ENCODE data around the gene BAX.
A peak's percentile ranks its signal among the peaks of the same experiment; 100 is the strongest.
"Not testable (repeated sequence)": the region's sequence is repeated elsewhere in the genome, so short reads cannot be mapped to it uniquely, and the experiment has no call there.

BAX gene

DNA sequence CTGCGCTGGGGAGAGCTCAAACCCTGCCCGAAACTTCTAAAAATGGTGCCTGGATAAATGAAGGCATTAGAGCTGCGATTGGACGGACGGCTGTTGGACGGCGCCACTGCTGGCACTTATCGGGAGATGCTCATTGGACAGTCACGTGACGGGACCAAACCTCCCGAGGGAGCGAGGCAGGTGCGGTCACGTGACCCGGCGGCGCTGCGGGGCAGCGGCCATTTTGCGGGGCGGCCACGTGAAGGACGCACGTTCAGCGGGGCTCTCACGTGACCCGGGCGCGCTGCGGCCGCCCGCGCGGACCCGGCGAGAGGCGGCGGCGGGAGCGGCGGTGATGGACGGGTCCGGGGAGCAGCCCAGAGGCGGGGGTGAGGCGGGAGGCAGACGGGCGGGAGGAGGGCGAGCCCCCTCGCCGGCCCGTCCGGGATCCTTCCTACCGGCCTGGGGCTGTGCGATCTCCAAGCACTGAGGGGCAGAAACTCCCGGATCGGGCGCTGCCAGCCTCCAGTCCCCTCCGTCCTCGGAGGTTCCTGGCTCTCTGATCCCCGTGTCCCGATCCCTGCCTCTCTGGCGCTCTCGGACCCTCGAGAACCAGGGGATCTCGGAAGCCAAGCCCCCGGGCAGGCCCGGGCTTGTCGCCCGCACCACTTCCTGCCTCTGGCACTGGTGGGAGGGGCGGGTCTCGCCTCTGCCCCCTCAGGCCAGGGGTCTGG, at the start of gene BAX:
TSS of gene BAX (plus strand) at position 281 of the 713 bp plus-strand sequence. CDS start at position 335, 54 bp downstream.
- DNase-seq: peak; percentile 99

DNA sequence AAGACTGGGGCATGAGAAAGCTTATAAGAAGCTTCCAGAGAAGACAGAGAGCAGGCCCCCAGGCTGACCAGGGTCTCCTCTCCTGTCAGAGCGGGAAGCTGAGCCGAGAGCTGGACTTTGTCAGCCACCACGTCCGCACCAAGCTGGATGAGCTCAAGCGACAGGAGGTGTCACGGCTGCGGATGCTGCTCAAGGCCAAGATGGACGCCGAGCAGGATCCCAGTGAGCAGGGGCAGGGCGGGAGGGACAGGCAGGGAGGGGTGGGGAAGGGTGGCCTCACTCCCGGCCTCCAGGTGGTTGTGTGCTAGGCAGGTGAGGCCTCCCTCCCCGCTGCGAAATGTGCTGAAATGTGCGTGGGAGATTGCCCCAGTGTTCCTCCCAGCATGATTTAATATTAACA, 49.0 kb upstream of the BAX start:
- DNase-seq: no peak

DNA sequence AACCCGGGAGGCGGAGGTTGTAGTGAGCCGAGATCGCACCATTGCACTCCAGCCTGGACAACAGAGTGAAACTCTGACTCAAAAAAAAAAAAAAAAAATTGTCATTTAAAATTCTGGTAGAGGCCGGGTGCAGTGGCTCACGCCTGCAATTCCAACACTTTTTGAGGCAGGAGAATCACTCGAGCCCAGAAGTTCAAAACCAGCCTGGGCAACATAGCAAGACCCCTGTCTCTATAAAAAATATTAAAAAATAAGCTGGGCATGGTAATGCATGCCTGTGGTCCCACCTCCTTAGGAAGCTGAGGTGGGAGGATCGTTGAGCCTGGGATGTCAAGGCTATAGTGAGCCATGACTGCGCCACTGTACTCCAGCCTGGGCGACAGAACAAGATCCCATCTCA, 48.4 kb upstream of the BAX start:
- DNase-seq: no peak

DNA sequence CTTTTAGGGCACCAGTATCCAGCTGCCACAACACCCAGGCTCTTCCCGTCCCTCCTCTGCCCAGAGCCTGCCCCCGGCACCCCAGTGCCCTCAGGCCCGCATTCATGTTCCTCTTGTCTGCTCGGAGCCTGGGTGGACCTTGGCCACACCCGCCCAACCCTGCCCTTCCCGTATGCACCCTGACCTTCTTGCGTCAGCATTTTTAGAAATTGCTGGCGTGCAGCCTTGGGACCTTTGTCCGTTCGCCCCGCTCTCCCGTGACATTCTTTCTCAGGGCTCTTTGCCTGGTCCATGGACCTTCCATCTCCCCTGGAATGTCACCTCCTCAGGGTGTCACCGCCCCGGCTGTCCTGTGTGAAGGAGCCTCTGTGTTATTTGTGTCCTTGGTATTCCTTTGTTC, 47.0 kb upstream of the BAX start:
- DNase-seq: no peak

DNA sequence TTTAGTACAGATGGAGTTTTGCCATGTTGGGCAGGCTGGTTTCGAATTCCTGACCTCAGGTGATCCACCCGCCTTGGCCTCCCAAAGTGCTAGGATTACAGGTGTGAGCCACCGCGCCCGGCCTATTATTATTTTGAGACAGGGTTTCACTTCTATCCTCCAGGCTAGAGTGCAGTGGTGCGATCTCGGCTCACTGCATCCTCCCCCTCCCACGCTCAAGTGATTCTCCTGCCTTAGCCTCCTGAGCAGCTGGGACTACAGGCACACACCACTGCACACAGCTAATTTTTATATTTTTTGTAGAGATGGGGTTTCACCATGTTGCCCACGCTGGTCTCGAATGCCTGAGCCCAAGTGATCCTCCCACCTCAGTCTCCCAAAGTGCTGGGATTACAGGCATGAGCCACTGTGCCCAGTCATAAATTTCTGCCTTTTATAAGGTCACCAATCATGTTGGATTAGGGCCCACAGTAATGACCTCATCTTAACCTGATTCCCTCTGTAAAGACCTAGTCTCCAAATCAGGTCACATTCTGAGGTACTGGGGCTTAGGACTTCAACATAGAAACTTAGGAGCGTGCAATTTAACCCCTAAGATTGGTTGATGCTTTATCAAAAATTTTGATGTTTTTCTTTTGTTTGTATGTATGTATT, 45.1 kb upstream of the BAX start:
- not testable (repeated sequence) for DNase-seq

DNA sequence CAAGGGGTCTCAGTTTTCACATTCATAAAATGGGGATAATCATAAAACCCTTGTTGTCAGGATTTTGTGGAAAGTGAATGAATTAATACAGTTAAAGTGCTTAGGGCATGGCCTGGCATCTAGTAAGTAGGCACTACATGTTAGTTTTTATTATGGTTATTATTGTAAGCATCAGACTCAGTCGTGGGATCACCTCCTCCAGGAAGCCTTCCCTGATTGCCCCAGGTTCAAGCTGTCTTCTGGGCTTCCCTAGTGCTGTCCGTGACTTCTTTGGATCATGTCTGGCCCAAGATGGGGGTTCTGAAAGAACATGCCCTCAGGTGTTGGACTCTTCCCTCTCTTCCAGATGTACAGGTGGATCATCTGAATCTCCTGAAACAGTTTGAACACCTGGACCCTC, 43.9 kb upstream of the BAX start:
- DNase-seq: no peak

DNA sequence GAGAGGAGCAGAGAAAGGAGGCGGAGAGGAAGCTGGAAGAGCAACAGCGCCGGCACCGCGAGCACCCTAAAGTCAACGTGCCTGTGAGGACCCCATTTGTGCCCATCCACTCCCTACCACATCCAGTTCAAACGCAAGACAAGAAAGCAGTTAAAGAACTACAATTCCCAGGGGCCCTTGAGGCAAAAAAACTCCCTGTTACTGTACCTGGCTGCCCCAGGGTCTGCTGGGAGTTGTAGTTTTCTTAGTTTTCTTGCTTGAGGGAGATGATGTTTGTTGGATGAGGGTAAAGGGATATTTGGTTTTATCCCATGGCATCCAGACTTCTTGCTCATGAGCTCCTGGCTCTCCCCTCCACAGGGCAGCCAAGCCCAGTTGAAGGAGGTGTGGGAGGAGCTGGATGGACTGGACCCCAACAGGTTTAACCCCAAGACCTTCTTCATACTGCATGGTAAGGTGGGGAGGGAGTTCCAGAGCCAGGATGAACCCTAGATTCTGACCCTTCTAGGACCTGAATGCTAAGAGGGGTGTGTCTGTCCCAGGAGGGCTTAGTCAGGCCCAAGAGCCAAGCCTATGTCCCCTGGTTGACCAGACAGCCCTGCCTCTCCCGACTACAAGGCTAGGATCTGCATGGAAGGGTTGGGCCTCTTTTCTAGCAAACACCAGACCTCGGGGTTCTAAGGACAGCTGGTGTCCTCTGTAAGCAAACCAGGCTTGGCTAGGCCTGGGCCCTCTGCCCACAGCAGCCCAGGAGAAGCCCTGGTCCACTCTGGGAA, 41.4 kb upstream of the BAX start:
- DNase-seq: peak; percentile 13

DNA sequence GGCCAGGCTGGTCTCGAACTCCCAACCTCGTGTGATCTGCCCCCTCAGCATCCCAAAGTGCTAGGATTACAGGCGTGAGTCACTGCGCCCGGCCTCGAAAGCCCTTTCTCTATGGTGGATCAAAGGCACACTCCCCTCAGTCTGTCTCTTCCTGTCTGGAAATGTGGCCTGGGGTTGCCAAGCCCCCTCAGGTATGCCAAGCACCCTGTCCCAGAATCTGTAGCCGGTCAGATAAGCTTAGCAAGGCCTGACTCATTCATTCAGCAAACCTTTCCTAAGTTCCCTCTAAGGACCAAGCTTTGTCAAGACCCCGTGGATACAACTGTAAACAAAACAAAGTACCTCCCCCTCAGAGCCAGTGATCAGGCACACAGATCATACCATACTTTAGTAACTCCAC, 40.5 kb upstream of the BAX start:
- DNase-seq: no peak

DNA sequence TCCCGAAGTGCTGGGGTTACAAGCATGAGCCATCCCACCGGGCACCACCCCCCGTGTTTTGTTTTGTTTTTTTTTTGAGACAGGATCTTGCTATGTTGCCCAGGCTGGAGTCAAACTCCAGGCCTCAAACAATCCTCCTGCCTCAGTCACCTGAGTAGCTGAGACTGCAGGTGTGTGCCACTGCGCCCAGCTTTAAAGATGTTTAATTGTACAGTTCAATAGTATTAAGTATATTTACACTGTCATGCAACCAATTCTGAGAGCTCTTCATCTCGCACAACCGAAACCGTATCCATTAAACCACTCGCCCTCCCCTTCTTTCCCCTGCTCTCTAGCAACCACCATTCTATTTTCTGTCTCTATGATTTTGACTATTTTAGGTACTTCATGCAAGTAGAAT, 38.9 kb upstream of the BAX start:
- DNase-seq: no peak

DNA sequence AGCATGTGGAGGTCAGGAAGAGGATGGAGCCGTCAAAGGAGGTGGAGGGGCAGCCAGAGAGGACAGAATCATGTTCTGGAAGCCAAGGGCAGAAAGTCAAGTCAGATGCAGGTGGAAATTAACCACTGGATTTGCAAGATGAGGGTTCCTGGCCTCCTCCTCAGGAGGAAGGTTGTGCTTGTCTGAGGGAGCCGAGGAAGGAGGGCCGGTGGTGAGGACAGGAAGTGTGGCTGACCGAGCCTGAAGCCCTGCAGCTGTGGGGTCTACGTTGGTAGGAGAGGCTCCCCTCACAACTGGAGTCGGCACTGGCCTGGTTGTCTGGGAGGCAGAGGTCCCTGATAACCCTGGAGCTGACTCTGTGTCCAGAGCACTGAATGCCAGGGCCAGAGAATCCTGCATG, 36.6 kb upstream of the BAX start:
- DNase-seq: no peak

DNA sequence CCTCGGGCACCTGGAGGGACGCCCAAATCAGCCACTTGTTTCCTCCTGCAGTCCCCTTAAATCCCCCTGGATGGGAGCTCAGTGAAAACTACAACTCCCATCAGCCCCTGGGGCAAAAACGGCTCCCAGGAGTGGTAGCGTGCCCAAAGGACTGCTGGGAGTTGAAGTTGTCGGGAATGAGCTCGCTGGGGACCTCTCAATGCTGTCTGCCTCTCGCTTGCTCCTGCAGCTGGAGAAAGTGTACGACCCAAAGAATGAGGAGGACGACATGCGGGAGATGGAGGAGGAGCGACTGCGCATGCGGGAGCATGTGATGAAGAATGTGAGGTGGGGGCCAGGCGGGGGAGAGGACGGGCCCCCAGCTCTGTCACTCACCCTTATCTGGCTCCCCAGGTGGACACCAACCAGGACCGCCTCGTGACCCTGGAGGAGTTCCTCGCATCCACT, 35.9 kb upstream of the BAX start:
- DNase-seq: peak; percentile 26

DNA sequence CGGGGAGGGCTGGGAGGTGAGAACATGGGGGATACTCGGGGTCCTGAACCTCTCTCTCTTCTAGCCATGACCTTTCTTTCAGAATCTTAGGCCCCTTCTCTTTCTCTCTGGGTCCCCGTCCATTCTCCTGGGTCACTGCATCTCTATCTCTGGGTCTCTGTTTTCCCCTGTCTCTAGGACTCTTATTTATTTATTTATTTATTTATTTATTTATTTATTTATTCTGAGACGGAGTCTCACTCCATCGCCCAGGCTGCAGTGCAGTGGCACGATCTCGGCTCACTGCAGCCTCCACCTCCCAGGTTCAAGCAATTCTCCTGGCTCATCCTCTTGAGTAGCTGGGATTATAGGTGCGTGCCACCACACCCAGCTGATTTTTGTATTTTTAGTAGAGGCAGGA, 35.4 kb upstream of the BAX start:
- DNase-seq: not testable (repeated sequence)

DNA sequence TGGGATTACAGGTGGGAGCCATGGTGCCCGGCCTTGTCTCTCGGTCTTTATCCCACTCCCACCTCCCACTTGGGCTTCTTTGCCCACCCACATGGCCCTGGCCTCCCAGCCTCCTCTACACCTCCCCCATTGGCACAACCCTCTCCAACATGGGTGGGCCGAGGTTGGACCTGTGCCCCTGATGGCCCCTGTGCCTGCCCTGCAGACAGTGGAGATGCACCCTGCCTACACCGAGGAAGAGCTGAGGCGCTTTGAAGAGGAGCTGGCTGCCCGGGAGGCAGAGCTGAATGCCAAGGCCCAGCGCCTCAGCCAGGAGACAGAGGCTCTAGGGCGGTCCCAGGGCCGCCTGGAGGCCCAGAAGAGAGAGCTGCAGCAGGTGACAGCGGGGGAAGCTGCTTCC, 33.7 kb upstream of the BAX start:
- no peak for DNase-seq

DNA sequence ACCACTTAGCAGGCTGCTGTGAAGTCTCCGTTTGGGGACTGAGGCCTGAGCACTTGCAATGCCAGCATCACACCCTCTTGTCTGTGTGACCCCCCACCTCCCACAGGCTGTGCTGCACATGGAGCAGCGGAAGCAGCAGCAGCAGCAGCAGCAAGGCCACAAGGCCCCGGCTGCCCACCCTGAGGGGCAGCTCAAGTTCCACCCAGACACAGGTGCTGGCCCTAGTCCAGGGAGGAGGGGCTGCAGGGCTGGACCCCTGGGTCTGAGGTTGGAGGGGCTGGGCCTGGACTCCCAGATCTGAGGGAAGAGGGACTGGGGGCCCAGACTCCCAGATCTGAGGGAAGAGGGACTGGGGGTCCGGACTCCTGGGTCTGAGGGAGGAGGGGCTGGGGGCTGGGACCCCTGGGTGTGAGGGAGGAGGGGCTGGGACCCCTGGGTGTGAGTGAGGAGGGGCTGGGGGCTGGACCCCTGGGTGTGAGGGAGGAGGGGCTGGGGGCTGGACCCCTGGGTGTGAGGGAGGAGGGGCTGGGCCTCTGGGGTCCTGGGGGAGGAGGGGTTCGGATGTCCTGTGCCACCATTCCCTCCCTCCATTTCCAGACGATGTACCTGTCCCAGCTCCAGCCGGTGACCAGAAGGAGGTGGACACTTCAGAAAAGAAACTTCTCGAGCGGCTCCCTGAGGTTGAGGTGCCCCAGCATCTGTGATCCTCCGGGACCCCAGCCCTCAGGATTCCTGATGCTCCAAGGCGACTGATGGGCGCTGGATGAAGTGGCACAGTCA, 32.8 kb upstream of the BAX start:
- no peak for DNase-seq

DNA sequence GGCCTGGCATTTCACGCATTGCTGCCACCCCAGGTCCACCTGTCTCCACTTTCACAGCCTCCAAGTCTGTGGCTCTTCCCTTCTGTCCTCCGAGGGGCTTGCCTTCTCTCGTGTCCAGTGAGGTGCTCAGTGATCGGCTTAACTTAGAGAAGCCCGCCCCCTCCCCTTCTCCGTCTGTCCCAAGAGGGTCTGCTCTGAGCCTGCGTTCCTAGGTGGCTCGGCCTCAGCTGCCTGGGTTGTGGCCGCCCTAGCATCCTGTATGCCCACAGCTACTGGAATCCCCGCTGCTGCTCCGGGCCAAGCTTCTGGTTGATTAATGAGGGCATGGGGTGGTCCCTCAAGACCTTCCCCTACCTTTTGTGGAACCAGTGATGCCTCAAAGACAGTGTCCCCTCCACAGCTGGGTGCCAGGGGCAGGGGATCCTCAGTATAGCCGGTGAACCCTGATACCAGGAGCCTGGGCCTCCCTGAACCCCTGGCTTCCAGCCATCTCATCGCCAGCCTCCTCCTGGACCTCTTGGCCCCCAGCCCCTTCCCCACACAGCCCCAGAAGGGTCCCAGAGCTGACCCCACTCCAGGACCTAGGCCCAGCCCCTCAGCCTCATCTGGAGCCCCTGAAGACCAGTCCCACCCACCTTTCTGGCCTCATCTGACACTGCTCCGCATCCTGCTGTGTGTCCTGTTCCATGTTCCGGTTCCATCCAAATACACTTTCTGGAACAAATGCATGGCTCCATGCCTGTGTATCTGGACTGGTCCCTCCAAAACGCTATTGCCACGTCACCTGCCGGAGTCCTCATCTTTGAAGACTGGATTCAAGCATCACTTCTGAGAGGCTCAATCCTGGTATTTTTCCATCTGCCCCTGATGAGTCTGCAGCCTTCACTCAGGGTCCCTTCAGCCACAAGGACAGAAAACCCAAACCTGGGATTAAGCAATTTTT, 31.9 kb upstream of the BAX start:
- DNase-seq: no peak

DNA sequence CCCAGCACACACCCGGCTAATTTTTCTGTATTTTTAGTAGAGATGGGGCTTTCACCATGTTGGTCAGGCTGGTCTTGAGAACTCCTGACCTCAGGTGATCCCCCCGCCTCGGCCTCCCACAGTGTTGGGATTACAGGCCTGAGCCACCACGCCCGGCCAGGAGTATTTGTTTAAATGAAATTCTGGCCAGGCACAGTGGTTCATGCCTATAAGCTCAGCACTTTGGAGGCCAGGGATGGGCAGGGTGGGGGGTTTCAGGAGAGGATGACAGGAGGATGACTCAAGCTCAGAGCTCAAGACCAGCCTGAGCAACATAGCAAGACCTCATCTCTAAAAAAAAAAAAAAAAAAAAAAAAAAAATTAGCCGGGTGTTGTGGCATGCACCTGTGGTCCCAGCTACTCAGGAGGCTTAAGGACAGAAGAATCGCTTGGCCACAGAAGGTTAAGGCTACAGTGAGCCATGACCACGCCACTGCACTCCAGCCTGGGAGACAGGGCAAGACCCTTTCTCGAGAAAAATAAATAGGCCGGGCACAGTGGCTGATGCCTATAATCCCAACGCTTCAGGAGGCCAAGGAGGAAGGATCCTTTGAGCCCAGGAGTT, 29.3 kb upstream of the BAX start:
- peak; percentile 13 for DNase-seq

DNA sequence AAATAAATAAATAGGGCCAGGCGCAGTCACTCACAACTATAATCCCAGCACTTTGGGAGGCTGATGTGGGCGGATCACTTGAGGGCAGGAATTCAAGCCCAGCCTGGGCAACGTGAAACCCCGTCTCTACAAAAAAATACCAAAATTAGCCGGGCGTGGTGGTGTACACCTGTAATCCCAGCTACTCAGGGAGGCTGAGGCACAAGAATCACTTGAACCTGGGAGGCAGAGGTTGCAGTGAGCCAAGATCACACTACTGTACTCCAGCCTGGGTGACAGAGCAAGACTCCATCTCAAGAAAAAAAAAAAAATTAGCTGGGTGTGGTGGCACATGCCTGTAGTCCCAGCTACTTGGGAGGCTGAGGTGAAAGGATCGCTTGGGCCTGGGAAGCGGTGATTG, 28.8 kb upstream of the BAX start:
- DNase-seq: not testable (repeated sequence)

DNA sequence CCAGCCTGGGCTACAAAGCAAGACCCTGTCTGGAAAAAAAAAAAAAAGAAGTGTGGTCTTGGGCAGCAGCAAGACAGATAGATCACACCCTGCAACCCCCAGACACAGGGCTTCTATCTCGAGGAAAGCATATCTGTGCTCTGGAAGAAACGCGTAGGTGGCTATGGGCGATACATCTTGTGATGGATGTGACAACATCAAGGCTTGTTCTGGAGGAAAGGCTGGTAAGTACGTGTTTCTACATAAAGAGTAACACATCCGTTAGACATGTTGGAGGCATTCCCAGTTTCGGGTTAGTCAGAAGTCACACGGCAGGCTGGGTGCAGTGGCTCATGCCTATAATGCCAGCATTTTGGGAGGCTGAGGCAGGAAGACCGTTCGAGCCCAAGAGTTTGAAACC, 27.8 kb upstream of the BAX start:
- DNase-seq: peak; percentile 52

DNA sequence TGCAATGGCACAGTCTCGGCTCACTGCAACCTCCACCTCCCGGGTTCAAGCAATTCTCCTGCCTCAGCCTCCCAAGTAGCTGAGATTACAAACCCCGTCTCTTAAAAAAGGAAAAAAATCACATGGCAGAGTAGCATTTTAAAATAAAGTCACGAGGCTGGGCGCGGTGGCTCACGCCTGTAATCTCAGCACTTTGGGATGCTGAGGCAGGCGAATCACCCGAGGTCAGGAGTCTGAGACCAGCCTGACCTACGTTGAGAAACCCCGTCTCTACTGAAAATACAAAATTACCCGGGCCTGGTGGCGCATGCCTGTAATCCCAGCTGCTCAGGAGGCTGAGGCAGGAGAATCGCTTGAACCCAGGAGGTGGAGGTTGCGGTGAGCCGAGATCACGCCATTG, 27.0 kb upstream of the BAX start:
- not testable (repeated sequence) for DNase-seq

DNA sequence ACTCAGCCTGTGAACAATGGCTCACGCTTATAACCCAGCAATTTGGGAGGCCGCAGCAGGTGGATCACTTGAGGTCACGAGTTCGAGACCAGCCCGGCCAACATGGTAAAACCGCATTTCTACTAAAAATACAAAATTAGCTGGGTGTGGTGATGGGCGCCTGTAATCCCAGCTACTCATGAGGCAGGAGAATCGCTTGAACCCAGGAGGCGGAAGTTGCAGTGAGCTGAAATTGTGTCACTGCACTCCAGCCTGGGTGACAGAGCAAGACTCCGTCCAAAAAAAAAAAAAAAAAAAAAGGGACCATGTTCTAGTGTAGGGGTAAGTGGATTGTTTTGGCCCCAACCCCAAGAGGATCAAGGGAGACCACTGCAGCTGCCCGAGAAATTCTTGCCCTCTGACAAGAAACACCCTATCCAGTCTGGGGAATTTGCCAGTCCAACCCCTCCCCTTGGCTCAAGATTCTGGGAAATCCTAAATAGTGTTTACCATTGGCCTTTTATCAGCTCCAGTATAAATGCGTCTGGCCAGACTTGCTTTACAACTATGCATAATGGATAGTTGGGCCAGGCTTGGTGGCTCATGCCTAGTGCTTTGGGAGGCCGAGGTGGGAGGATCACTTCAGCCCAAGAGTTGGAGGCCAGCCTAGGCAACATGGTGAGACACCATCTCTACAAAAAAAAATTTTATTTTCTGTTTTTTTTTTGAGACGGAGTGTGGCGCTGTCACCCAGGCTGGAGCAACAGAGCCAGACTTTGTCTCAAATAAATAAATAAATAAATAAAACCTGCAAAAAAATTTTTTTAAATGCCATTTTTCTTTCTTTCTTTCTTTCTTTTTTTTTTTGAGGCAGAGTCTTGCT, 26.3 kb upstream of the BAX start:
- no peak for DNase-seq
